GM12864 (cell line): ENCODE results near the gene BTBD9.

Experiments used
- DNase-seq: peaks from one replicate; pipeline ENCODE4 v3.0.0-alpha.2; 2011; ENCODE audit warnings: low read depth
- H3K4me3 ChIP-seq: 2 replicates; pipeline ENCODE4 v1.5.1; 2011; ENCODE audit warnings: mild to moderate bottlenecking, low read depth, low read length, control low read depth
- TF ChIP-seq, protein P1 (sequence below): IDR thresholded peaks from 2 replicates; pipeline ENCODE4 v1.5.1; 2011; ENCODE audit warnings: low read depth, mild to moderate bottlenecking, moderate library complexity, low read length, control low read depth, inconsistent platforms; ENCODE audit errors: missing control alignments

BTBD9 gene

GRCh38 chr6:38355519-38355918 is 284.2 kb downstream of the BTBD9 start:
- DNase-seq, result no peak
- peak overlapping the region; percentile 30; the same call in 1 of the 2 replicates for H3K4me3 ChIP-seq
- TF ChIP-seq, protein P1, sequence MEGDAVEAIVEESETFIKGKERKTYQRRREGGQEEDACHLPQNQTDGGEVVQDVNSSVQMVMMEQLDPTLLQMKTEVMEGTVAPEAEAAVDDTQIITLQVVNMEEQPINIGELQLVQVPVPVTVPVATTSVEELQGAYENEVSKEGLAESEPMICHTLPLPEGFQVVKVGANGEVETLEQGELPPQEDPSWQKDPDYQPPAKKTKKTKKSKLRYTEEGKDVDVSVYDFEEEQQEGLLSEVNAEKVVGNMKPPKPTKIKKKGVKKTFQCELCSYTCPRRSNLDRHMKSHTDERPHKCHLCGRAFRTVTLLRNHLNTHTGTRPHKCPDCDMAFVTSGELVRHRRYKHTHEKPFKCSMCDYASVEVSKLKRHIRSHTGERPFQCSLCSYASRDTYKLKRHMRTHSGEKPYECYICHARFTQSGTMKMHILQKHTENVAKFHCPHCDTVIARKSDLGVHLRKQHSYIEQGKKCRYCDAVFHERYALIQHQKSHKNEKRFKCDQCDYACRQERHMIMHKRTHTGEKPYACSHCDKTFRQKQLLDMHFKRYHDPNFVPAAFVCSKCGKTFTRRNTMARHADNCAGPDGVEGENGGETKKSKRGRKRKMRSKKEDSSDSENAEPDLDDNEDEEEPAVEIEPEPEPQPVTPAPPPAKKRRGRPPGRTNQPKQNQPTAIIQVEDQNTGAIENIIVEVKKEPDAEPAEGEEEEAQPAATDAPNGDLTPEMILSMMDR, result no peak

DNA sequence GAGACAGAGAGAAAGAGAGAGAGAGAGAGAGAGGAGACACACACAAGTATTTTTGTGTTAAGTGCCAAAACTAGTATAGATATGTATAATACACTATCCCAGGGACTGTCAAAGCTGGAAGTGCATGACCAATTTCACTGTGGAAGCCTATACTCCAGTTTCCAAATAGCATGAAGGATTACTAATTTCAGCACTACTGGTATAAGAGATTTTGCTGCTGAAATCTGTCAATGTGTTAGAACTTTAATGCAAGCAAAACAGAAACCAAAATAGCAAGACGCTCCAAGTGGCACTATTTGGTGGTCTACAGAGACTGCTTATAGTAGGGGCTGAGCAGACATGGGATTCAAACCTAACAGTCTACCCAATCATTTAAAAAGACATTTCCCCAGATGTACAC is 284.8 kb downstream of the BTBD9 start:
- H3K4me3 ChIP-seq, result peak overlapping the region; percentile 30; the same call in 1 of the 2 replicates
- TF ChIP-seq, protein P1, result no peak

DNA sequence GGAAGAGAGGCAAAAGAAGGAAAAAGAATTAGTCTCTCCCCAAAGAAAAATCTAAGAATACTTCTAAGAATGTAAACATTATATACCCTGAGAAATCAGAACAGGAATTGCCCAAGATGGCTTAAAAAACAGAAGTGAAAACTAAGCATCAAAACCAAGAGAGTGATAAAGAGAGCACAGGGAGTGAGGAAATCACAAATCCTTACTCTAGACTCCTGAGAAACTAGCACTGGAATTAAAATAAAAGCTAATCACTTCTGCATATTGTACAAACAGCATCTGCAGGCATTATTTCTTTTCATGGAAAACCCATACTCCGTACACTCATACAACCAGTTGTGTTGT is 285.7 kb downstream of the BTBD9 start:
- TF ChIP-seq, protein P1, result no peak
- H3K4me3 ChIP-seq, result no peak overlapping the region
- DNase-seq, result no peak

More for the DNA sequence above, 284.8 kb downstream of the BTBD9 start:
- no peak for DNase-seq

- DNase-seq, result no peak
- TF ChIP-seq, protein P1, result no peak
- H3K4me3 ChIP-seq, result no peak overlapping the region; the same call in 1 of the 2 replicates
Measured at GRCh38 chr6:38353310-38354036, 286.3 kb downstream of the BTBD9 start.

DNA sequence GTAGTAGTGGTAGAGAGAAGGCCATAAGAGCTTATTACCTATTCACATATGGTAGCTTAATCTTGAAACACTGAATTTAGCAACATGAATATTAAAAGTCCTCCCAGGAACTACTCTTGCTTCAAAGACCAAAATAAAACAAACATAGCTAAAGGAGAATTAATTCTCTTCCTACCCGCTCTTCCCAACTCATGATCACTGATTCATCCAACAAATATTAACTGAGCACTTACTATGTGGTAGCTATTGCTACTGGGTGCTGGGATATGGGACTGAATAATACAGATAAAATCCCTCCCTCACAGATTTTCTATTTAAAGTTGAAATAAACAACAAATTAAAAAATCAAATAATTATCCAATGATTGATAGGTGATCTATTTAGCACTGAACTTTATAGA is 287.1 kb downstream of the BTBD9 start:
- H3K4me3 ChIP-seq, result no peak overlapping the region
- no peak for DNase-seq
- TF ChIP-seq, protein P1, result no peak

GRCh38 chr6:38350942-38351341 is 288.8 kb downstream of the BTBD9 start:
- H3K4me3 ChIP-seq, result no peak overlapping the region
- TF ChIP-seq, protein P1, result no peak
- DNase-seq, result no peak

DNA sequence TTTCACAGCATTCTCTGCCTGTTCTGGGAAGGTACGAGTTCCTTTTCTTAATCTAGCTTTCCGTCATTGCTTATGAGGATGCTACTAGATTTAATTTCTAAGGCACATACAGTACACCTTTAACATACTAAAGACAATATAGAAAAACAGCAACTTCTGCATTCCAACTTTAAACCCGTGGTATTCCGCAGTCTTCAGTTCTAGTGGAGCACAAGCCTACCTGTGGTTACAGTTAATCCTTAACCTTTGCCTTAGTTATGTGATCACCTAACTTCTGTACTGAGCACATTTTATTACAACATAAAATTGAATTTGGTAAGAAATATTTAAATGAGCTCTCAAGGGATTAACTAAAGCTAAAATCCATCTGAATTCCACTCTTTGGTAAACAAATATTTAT is 289.5 kb downstream of the BTBD9 start:
- H3K4me3 ChIP-seq, result no peak overlapping the region
- DNase-seq, result no peak
- TF ChIP-seq, protein P1, result no peak
